Esophagus (tissue), 2 donors: Measurements from ENCODE around the gene RPL26. TPM values are rescaled to one million over a fixed set of nuclear protein-coding genes. Genes with fewer than 3 reads are reported as not detected.
"Not testable (repeated sequence)": the region's sequence is repeated elsewhere in the genome, so short reads cannot be mapped to it uniquely, and the experiment has no call there.

Experiments used
- H3K27ac ChIP-seq, 2 donors: one replicate each; pipeline ENCODE4 v1.5.1; 2013; ENCODE audit warnings: low read depth in 2 of 2, mild to moderate bottlenecking in 2 of 2, inconsistent platforms in 1 of 2, low read length in 1 of 2, moderate library complexity in 1 of 2
- H3K27me3 ChIP-seq, 2 donors: one replicate each; pipeline ENCODE4 v1.6.1; 2013; ENCODE audit warnings: low read length in 2 of 2, control low read depth in 1 of 2, mild to moderate bottlenecking in 1 of 2; ENCODE audit not compliant: insufficient read depth in 2 of 2, control insufficient read depth in 1 of 2
- H3K36me3 ChIP-seq, 2 donors: one replicate each; pipeline ENCODE4 v1.6.1; 2013; ENCODE audit warnings: low read length in 1 of 2; ENCODE audit not compliant: control insufficient read depth in 2 of 2, insufficient read depth in 2 of 2
- H3K4me1 ChIP-seq, 2 donors: one replicate each; pipeline ENCODE4 v1.6.1; 2013; ENCODE audit warnings: low read length in 1 of 2; ENCODE audit not compliant: control insufficient read depth in 2 of 2, insufficient read depth in 2 of 2
- H3K4me3 ChIP-seq, 2 donors: one replicate each; pipeline ENCODE4 v1.5.1; 2013; ENCODE audit warnings: low read length in 2 of 2, mild to moderate bottlenecking in 2 of 2, low read depth in 1 of 2, moderate library complexity in 1 of 2
- H3K9me3 ChIP-seq, 2 donors: one replicate each; pipeline ENCODE4 v1.6.1; 2013; ENCODE audit warnings: mild to moderate bottlenecking in 2 of 2, low read depth in 1 of 2, low read length in 1 of 2, moderate library complexity in 1 of 2; ENCODE audit not compliant: control insufficient read depth in 2 of 2, insufficient read depth in 1 of 2
- WGBS, 2 donors: extraction: QIAGEN DNeasy Blood & Tissue Kit; methylation state at CpG; one replicate each; pipeline ENCODE4 v1.1.7; 2013; 5-methylcytosine and 5-hydroxymethylcytosine counted together
- polyA plus RNA-seq, 2 donors: library from polyadenylated mRNA; stranded (reverse); fragments of 200-250 nt; gene quantifications; one replicate each; pipeline ENCODE4 v1.2.3, GENCODE V29; 2013
- donor health status: healthy with polysubstance abuse.
- donor health status: Bipolar disorder and iron deficiency.

Gene RPL26
- polyA plus RNA-seq, 2 donors = 2,120 to 4,250 TPM

- WGBS, 2 donors = 57 to 70% methylated on average over 5 of the region's 5 CpGs
- H3K4me1 ChIP-seq = no peaks in the 10 kb centered on the region
- H3K4me3 ChIP-seq = no peak overlapping the region
- H3K27ac ChIP-seq = no peak overlapping the region
- H3K27me3 ChIP-seq = no peaks in the 10 kb centered on the region
- H3K36me3 ChIP-seq = peaks cover 0 to 2% of the 10 kb centered on the region in 2 donors
- H3K9me3 ChIP-seq = no peaks in the 10 kb centered on the region
These were observed 23.2 kb downstream of the RPL26 start for GRCh38 chr17:8359769-8360168.

GRCh38 chr17:8357910-8358309 lies 25.1 kb downstream of the RPL26 start:
- no peak overlapping the region for H3K4me3 ChIP-seq
- 83 to 88% methylated on average over 3 of the region's 3 CpGs for WGBS, 2 donors
- no peaks in the 10 kb centered on the region for H3K27me3 ChIP-seq
- no peaks in the 10 kb centered on the region for H3K4me1 ChIP-seq
- no peak overlapping the region for H3K27ac ChIP-seq
- H3K36me3 ChIP-seq = no peaks in the 10 kb centered on the region
- H3K9me3 ChIP-seq = no peaks in the 10 kb centered on the region

- Histone ChIP-seq H3K27ac (no peak overlapping the region), H3K4me3 (no peak overlapping the region), H3K27me3 (no peaks in the 10 kb centered on the region), H3K36me3 (no peaks in the 10 kb centered on the region), H3K9me3 (no peaks in the 10 kb centered on the region), H3K4me1 (no peaks in the 10 kb centered on the region)
- 69 to 74% methylated on average over 8 of the region's 8 CpGs for WGBS, 2 donors
These were observed 28.8 kb downstream of the RPL26 start for GRCh38 chr17:8354236-8354635.

GRCh38 chr17:8353736-8354135 lies 29.3 kb downstream of the RPL26 start:
- H3K27ac ChIP-seq = no peak overlapping the region
- H3K27me3 ChIP-seq = no peaks in the 10 kb centered on the region
- 77 to 81% methylated on average over 7 of the region's 7 CpGs for WGBS, 2 donors
- H3K9me3 ChIP-seq = no peaks in the 10 kb centered on the region
- no peak overlapping the region for H3K4me3 ChIP-seq
- H3K4me1 ChIP-seq = no peaks in the 10 kb centered on the region
- H3K36me3 ChIP-seq = no peaks in the 10 kb centered on the region

- H3K9me3 ChIP-seq = no peaks in the 10 kb centered on the region
- no peak overlapping the region for H3K4me3 ChIP-seq
- 59 to 74% methylated on average over 7 of the region's 7 CpGs for WGBS, 2 donors
- peaks cover 0 to 7% of the 10 kb centered on the region in 2 donors for H3K4me1 ChIP-seq
- no peaks in the 10 kb centered on the region for H3K36me3 ChIP-seq
- H3K27me3 ChIP-seq = no peaks in the 10 kb centered on the region
- no peak overlapping the region for H3K27ac ChIP-seq
These were observed 32.7 kb downstream of the RPL26 start for GRCh38 chr17:8350339-8350738.

- peaks cover 0 to 13% of the 10 kb centered on the region in 2 donors for H3K4me1 ChIP-seq
- H3K27me3 ChIP-seq, H3K4me3 ChIP-seq, H3K9me3 ChIP-seq, H3K36me3 ChIP-seq: not testable (repeated sequence)
- WGBS, 2 donors = 59 to 64% methylated on average over 15 to 25 of the region's 25 CpGs
- H3K27ac ChIP-seq = peak overlapping the region in 1 of 2 donors; percentile 0
These were observed 36.0 kb downstream of the RPL26 start for GRCh38 chr17:8347001-8347400.

GRCh38 chr17:8345951-8346665 lies 36.9 kb downstream of the RPL26 start:
- no peaks in the 10 kb centered on the region for H3K27me3 ChIP-seq
- no peaks in the 10 kb centered on the region for H3K36me3 ChIP-seq
- WGBS, 2 donors = 41 to 55% methylated on average over 5 of the region's 5 CpGs
- no peak overlapping the region for H3K4me3 ChIP-seq
- H3K27ac ChIP-seq = peak overlapping the region; percentile 75 to 85
- H3K4me1 ChIP-seq = peaks cover 0 to 13% of the 10 kb centered on the region in 2 donors
- H3K9me3 ChIP-seq = no peaks in the 10 kb centered on the region

GRCh38 chr17:8345052-8345690 lies 37.8 kb downstream of the RPL26 start:
- Histone ChIP-seq H3K4me1 (peaks cover 0 to 13% of the 10 kb centered on the region in 2 donors), H3K27me3 (no peaks in the 10 kb centered on the region), H3K36me3 (no peaks in the 10 kb centered on the region), H3K27ac (peak overlapping the region; percentile 75 to 84), H3K4me3 (no peak overlapping the region), H3K9me3 (no peaks in the 10 kb centered on the region)
- 53 to 73% methylated on average over 6 of the region's 6 CpGs for WGBS, 2 donors

GRCh38 chr17:8341456-8341855 lies 41.5 kb downstream of the RPL26 start:
- Histone ChIP-seq H3K4me3 (no peak overlapping the region), H3K9me3 (no peaks in the 10 kb centered on the region), H3K27me3 (no peaks in the 10 kb centered on the region), H3K4me1 (peaks cover 0 to 13% of the 10 kb centered on the region in 2 donors), H3K36me3 (no peaks in the 10 kb centered on the region), H3K27ac (no peak overlapping the region)
- WGBS, 2 donors = 72 to 74% methylated on average over 4 of the region's 4 CpGs

- no peak within 1 kb of the TSS for H3K27ac ChIP-seq
- no peaks in the 10 kb centered on the region for H3K9me3 ChIP-seq
- H3K36me3 ChIP-seq = no peaks in the 10 kb centered on the region
- WGBS, 2 donors = 80% methylated on average over 2 of the region's 2 CpGs
- no peaks in the 10 kb centered on the region for H3K27me3 ChIP-seq
- H3K4me3 ChIP-seq = no peak within 1 kb of the TSS
- no peaks in the 10 kb centered on the region for H3K4me1 ChIP-seq
These were observed 43.5 kb downstream of the RPL26 start, which contains the start of gene ODF4 for GRCh38 chr17:8339540-8339939. Gene ODF4, plus strand, starts transcription at chr17:8339840. Its CDS starts 212 bp downstream, at chr17:8340052.
